ENCODE measurements around the gene TMEM253.
A peak's percentile ranks its signal among the peaks of the same experiment; 100 is the strongest.

The TMEM253 gene

GRCh38 chr14:21090194-21090939, 10.5 kb upstream of the TMEM253 start:
- no peak for DNase-seq (ENCODE audit: low read depth)

GRCh38 chr14:21090940-21091663, 9.8 kb upstream of the TMEM253 start:
- no peak for DNase-seq (ENCODE audit: low read depth)

GRCh38 chr14:21091821-21092272, 9.0 kb upstream of the TMEM253 start:
- no peak for DNase-seq (ENCODE audit: low read depth)

- DNase-seq (ENCODE audit: low read depth): peak; percentile 42
Measured at GRCh38 chr14:21092273-21093011, 8.4 kb upstream of the TMEM253 start.

- DNase-seq (ENCODE audit: low read depth): no peak
Measured at GRCh38 chr14:21093018-21093417, 7.8 kb upstream of the TMEM253 start.

GRCh38 chr14:21093769-21094681, 6.8 kb upstream of the TMEM253 start:
- no peak for DNase-seq (ENCODE audit: low read depth)

- DNase-seq (ENCODE audit: low read depth): no peak
Measured at GRCh38 chr14:21095430-21096205, 5.2 kb upstream of the TMEM253 start.

GRCh38 chr14:21096438-21096837, 4.4 kb upstream of the TMEM253 start:
- DNase-seq (ENCODE audit: low read depth): no peak

- DNase-seq (ENCODE audit: low read depth): no peak
Measured at GRCh38 chr14:21096978-21097635, 3.8 kb upstream of the TMEM253 start.

GRCh38 chr14:21097636-21098075, 3.2 kb upstream of the TMEM253 start:
- DNase-seq (ENCODE audit: low read depth): no peak

- DNase-seq (ENCODE audit: low read depth): peak; percentile 45
Measured at GRCh38 chr14:21098076-21098891, 2.6 kb upstream of the TMEM253 start, which contains the start of gene ZNF219. ZNF219 (minus strand) TSS chr14:21098655; CDS start chr14:21093591, 5,064 bp downstream.

- no peak for DNase-seq (ENCODE audit: low read depth)
Measured at GRCh38 chr14:21098892-21099595, 1.8 kb upstream of the TMEM253 start.

GRCh38 chr14:21099596-21099985, 1.3 kb upstream of the TMEM253 start:
- no peak for DNase-seq (ENCODE audit: low read depth)

GRCh38 chr14:21101802-21102413, 1.0 kb downstream of the TMEM253 start:
- no peak for DNase-seq (ENCODE audit: low read depth)

GRCh38 chr14:21102521-21103410, 1.9 kb downstream of the TMEM253 start:
- no peak for DNase-seq (ENCODE audit: low read depth)

- DNase-seq (ENCODE audit: low read depth): no peak
Measured at GRCh38 chr14:21103411-21103709, 2.5 kb downstream of the TMEM253 start.

GRCh38 chr14:21103710-21104447, 3.0 kb downstream of the TMEM253 start:
- peak; percentile 91 for DNase-seq (ENCODE audit: low read depth)

All from fibroblast of the conjunctiva (primary cell).